ENCODE results near the gene KHK. TPM values are rescaled to one million over a fixed set of nuclear protein-coding genes. Genes with fewer than 3 reads are reported as not detected.
"Not testable (repeated sequence)": the region's sequence is repeated elsewhere in the genome, so short reads cannot be mapped to it uniquely, and the experiment has no call there.

KHK gene
- polyA plus RNA-seq, 1 of the 3 experiments (the other 2 are of a cell fraction), result 10.3 TPM

DNA sequence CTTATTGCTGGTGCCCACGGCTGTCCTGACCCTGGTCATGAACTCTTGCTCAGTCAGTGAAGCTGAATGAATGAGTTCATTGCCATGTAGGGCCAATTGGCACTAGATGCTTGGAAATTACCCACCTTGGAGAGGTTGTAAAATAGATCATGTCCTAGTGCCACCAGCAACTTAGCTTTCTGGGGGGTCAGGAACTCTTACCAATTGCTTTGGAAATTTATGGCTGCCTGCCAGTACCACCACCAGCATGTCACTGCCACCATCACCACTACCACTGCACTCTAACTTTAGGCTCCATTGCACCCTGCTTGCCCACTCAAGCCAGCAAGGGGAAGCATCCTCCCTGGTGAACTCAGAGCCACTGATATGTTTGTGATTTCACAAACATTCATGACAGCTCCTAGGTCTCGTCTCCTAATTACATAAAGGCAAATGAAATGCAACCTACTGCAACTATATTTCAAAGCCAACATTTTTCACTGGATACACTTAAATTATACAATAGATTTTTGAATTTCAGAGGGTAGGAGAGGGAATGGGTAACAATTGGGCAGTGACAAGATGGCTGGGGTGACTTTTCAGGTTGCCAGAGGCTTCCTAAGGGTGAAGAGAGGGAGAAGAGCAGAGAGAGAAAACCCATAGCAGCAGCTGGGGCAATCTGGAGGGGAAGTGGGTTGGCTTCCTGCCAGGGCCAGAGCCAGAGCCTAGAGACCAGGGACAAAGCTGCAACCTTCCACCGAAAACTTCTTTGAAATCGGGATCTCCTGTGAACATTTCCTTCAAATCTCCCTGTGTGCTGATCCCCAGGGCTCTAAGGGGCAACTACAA, 11.6 kb upstream of the KHK start:
- ChIA-PET CTCF (interaction anchor here (0.8 to 18.5 kb wide), 11 partner anchors 8 to 229 kb away, joined by 3 to 227 read pairs (median 4); partner anchors contain the start of genes AGBL5, EMILIN1 and KHK), POLR2A (interaction anchor here (1.0 to 5.7 kb wide), 3 partner anchors 8 to 24 kb away, joined by 3 to 80 read pairs (median 63); partner anchors contain the start of genes AGBL5 and KHK)
- Histone ChIP-seq H3K36me3 (replicated peaks in 1 of 2; ENCODE audit: control insufficient read depth in 1 of 2, insufficient read depth in 2 of 2, low read length in 1 of 2) (peaks cover 2 to 6% of the 10 kb centered on the region in 2 experiments), H3K4me2 (0 out of 2 replicates have a peak overlapping the region, but pooled peaks have one; percentile 5), H3K9me3 (no peaks in the 10 kb centered on the region), H3K9ac (no peak overlapping the region), H3K79me2 (ENCODE audit: insufficient read depth) (peaks cover 31% of the 10 kb centered on the region), H2AFZ (ENCODE audit: low read depth) (no peak overlapping the region), H4K20me1 (ENCODE audit: insufficient read depth) (no peaks in the 10 kb centered on the region; the same call in 1 of the 2 replicates), H3K27me3 (ENCODE audit: insufficient read depth) (no peaks in the 10 kb centered on the region), H3K4me3 (ENCODE audit: low read depth in 2 of 2, low read length in 1 of 2) (no peak overlapping the region), H3K27ac (ENCODE audit: low read depth in 2 of 2, low read length in 1 of 2) (peak overlapping the region; percentile 7 to 84; a peak in 3 of 4 replicates), H3K9me2 (no peaks in the 10 kb centered on the region), H3K4me1 (ENCODE audit: control insufficient read depth in 1 of 2, insufficient read depth in 2 of 2, low read depth in 1 of 2, low read length in 1 of 2) (peaks cover 42 to 72% of the 10 kb centered on the region in 2 experiments), H3F3A (replicated peaks; ENCODE audit: insufficient read depth) (peaks cover 17% of the 10 kb centered on the region)
- peak; percentile 71 for DNase-seq
- 75% methylated on average over 4 of the region's 4 CpGs for WGBS (ENCODE audit: low lambda C conversion rate)
- no peak for TF ChIP-seq MEF2A (IDR thresholded peaks at IDR 0.05; ENCODE audit: borderline replicate concordance, low read depth)
- TF ChIP-seq EZH2phosphoT487 (IDR thresholded peaks at IDR 0.05; ENCODE audit: borderline replicate concordance, low read depth), result no peak
- TF ChIP-seq TCF12 (IDR thresholded peaks at IDR 0.05), result peak; percentile 17; the same call in 1 of the 2 replicates
- TF ChIP-seq, protein P1, sequence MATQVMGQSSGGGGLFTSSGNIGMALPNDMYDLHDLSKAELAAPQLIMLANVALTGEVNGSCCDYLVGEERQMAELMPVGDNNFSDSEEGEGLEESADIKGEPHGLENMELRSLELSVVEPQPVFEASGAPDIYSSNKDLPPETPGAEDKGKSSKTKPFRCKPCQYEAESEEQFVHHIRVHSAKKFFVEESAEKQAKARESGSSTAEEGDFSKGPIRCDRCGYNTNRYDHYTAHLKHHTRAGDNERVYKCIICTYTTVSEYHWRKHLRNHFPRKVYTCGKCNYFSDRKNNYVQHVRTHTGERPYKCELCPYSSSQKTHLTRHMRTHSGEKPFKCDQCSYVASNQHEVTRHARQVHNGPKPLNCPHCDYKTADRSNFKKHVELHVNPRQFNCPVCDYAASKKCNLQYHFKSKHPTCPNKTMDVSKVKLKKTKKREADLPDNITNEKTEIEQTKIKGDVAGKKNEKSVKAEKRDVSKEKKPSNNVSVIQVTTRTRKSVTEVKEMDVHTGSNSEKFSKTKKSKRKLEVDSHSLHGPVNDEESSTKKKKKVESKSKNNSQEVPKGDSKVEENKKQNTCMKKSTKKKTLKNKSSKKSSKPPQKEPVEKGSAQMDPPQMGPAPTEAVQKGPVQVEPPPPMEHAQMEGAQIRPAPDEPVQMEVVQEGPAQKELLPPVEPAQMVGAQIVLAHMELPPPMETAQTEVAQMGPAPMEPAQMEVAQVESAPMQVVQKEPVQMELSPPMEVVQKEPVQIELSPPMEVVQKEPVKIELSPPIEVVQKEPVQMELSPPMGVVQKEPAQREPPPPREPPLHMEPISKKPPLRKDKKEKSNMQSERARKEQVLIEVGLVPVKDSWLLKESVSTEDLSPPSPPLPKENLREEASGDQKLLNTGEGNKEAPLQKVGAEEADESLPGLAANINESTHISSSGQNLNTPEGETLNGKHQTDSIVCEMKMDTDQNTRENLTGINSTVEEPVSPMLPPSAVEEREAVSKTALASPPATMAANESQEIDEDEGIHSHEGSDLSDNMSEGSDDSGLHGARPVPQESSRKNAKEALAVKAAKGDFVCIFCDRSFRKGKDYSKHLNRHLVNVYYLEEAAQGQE (IDR thresholded peaks at IDR 0.05; ENCODE audit: low read depth, low read length), result no peak
- no peak for TF ChIP-seq POLR2AphosphoS5 (IDR thresholded peaks at IDR 0.05; ENCODE audit: low read depth, low read length)
- TF ChIP-seq NFIC (IDR thresholded peaks at IDR 0.05; ENCODE audit: borderline replicate concordance), result peak; percentile 67
- TF ChIP-seq RCOR1 (IDR thresholded peaks at IDR 0.05; ENCODE audit: low read length), result 0 out of 2 replicates have a peak, but pooled peaks have one; percentile 30

DNA sequence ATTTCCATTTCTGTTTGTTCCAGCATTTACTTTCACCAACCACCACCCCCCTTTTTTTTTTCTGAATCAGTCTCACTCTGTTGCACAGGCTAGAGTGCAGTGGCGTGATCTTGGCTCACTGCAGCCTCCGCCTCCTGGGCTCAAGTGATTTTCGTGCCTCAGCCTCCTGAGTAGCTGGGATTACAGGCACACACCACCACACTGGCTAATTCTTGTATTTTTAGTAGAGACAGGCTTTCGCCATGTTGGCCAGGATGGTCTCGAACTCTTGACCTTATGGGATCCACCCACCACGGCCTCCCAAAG, 11.1 kb upstream of the KHK start:
- Histone ChIP-seq H3K79me2 (ENCODE audit: insufficient read depth) (peaks cover 31% of the 10 kb centered on the region), H3K4me2 (0 out of 2 replicates have a peak overlapping the region, but pooled peaks have one; percentile 5), H3K4me1 (ENCODE audit: control insufficient read depth in 1 of 2, insufficient read depth in 2 of 2, low read depth in 1 of 2, low read length in 1 of 2) (peaks cover 40 to 72% of the 10 kb centered on the region in 2 experiments), H3K27ac (ENCODE audit: low read depth in 2 of 2, low read length in 1 of 2) (peak overlapping the region; percentile 7 to 84; a peak in 3 of 4 replicates), H3F3A (replicated peaks; ENCODE audit: insufficient read depth) (peaks cover 17% of the 10 kb centered on the region)
- POLR2A ChIA-PET, result interaction anchor here (1.0 to 5.7 kb wide), 2 partner anchors 11 to 24 kb away, joined by 3 to 80 read pairs; partner anchors contain the start of genes AGBL5 and KHK
- not testable (repeated sequence) for H3K4me3 ChIP-seq (ENCODE audit: low read depth in 2 of 2, low read length in 1 of 2); DNase-seq; H3K9me3 ChIP-seq; H4K20me1 ChIP-seq (ENCODE audit: insufficient read depth); H3K9ac ChIP-seq; H3K36me3 ChIP-seq (replicated peaks in 1 of 2; ENCODE audit: control insufficient read depth in 1 of 2, insufficient read depth in 2 of 2, low read length in 1 of 2); H2AFZ ChIP-seq (ENCODE audit: low read depth); H3K27me3 ChIP-seq (ENCODE audit: insufficient read depth); H3K9me2 ChIP-seq
- CTCF ChIA-PET, result interaction anchor here (1.0 to 18.5 kb wide), 5 partner anchors 7 to 227 kb away, joined by 4 to 227 read pairs (median 5); partner anchors contain the start of genes AGBL5, EMILIN1 and KHK
- 89% methylated on average over 6 of the region's 6 CpGs for WGBS (ENCODE audit: low lambda C conversion rate)

Measured in SK-N-SH (cell line).